Neutrophil (primary cell): ENCODE data around the gene SYDE2.

Experiments used
- H3K27ac ChIP-seq: fragments of 200-600 bp; sonication (generic); 2 replicates; pipeline ENCODE4 v1.5.1; 2016; ENCODE audit warnings: mild to moderate bottlenecking, moderate library complexity
- H3K27me3 ChIP-seq: fragments of 200-600 bp; sonication (generic); 2 replicates; pipeline ENCODE4 v1.6.0; 2016; ENCODE audit warnings: mild to moderate bottlenecking
- H3K36me3 ChIP-seq: fragments of 200-600 bp; sonication (generic); 2 replicates; pipeline ENCODE4 v1.5.1; 2017
- H3K4me1 ChIP-seq, 2 experiments: fragments of 200-600 bp in 1 of 2; sonication (generic) in 1 of 2; 1 replicate in 1 of 2; 2 replicates in 1 of 2; pipeline versions ENCODE4 v1.5.1 to v1.6.1; 2013 to 2016; ENCODE audit warnings: low read depth in 1 of 2, low read length in 1 of 2, mild to moderate bottlenecking in 1 of 2, moderate library complexity in 1 of 2; ENCODE audit not compliant: control insufficient read depth in 1 of 2, insufficient read depth in 1 of 2
- H3K4me3 ChIP-seq, 2 experiments: fragments of 200-600 bp in 1 of 2; sonication (generic) in 1 of 2; 1 replicate in 1 of 2; 2 replicates in 1 of 2; pipeline ENCODE4 v1.5.1; 2013 to 2016; ENCODE audit warnings: low read depth in 1 of 2, low read length in 1 of 2, mild to moderate bottlenecking in 1 of 2, moderate library complexity in 1 of 2
- H3K9me3 ChIP-seq: fragments of 200-600 bp; sonication (generic); 2 replicates; pipeline ENCODE4 v1.5.1; 2016
- CTCF ChIP-seq: fragments of 200-600 bp; sonication (generic); IDR thresholded peaks from 2 replicates; pipeline ENCODE4 v1.5.1; 2016; ENCODE audit warnings: antibody characterized with exemption

SYDE2 gene

GRCh38 chr1:85184245-85184644, 16.6 kb downstream of the SYDE2 start:
- Histone ChIP-seq H3K27ac (no peak overlapping the region), H3K4me3 (no peak overlapping the region), H3K36me3 (no peaks in the 10 kb centered on the region), H3K27me3 (no peaks in the 10 kb centered on the region), H3K9me3 (no peaks in the 10 kb centered on the region), H3K4me1 (no peaks in the 10 kb centered on the region)
- TF ChIP-seq CTCF, result no peak

GRCh38 chr1:85182700-85183099, 18.1 kb downstream of the SYDE2 start:
- Histone ChIP-seq H3K36me3 (no peaks in the 10 kb centered on the region), H3K4me1 (no peaks in the 10 kb centered on the region), H3K9me3 (no peaks in the 10 kb centered on the region), H3K4me3 (no peak overlapping the region), H3K27ac (no peak overlapping the region), H3K27me3 (no peaks in the 10 kb centered on the region)
- TF ChIP-seq CTCF, result no peak

- no peak overlapping the region for H3K4me3 ChIP-seq
- H3K27ac ChIP-seq, result no peak overlapping the region
- TF ChIP-seq CTCF, result no peak
- H3K4me1 ChIP-seq, result no peaks in the 10 kb centered on the region
- no peaks in the 10 kb centered on the region for H3K9me3 ChIP-seq
- no peaks in the 10 kb centered on the region for H3K36me3 ChIP-seq
- H3K27me3 ChIP-seq, result no peaks in the 10 kb centered on the region
Measured at GRCh38 chr1:85180869-85181268, 19.9 kb downstream of the SYDE2 start.

- Histone ChIP-seq H3K27me3 (no peaks in the 10 kb centered on the region), H3K9me3 (no peaks in the 10 kb centered on the region), H3K4me1 (no peaks in the 10 kb centered on the region), H3K4me3 (no peak overlapping the region), H3K27ac (no peak overlapping the region), H3K36me3 (no peaks in the 10 kb centered on the region)
- no peak for TF ChIP-seq CTCF
Measured at GRCh38 chr1:85179522-85179921, 21.3 kb downstream of the SYDE2 start.

- no peak overlapping the region for H3K4me3 ChIP-seq
- no peak overlapping the region for H3K27ac ChIP-seq
- no peaks in the 10 kb centered on the region for H3K27me3 ChIP-seq
- no peaks in the 10 kb centered on the region for H3K36me3 ChIP-seq
- no peaks in the 10 kb centered on the region for H3K9me3 ChIP-seq
- no peak for TF ChIP-seq CTCF
- no peaks in the 10 kb centered on the region for H3K4me1 ChIP-seq
Measured at GRCh38 chr1:85178396-85178795, 22.4 kb downstream of the SYDE2 start.

GRCh38 chr1:85174503-85174902, 26.3 kb downstream of the SYDE2 start:
- H3K4me1 ChIP-seq, result no peaks in the 10 kb centered on the region
- H3K27me3 ChIP-seq, result no peaks in the 10 kb centered on the region
- H3K9me3 ChIP-seq, result no peaks in the 10 kb centered on the region
- H3K36me3 ChIP-seq, result no peaks in the 10 kb centered on the region
- H3K27ac ChIP-seq, result no peak overlapping the region
- TF ChIP-seq CTCF, result no peak
- H3K4me3 ChIP-seq, result no peak overlapping the region
